ENCODE measurements around the gene PTPRG. TPM values are rescaled to one million over a fixed set of nuclear protein-coding genes. Genes with fewer than 3 reads are reported as not detected.

Gene PTPRG
- total RNA-seq, 2 donors from 2014 or later, result 26.0 to 26.3 TPM

DNA sequence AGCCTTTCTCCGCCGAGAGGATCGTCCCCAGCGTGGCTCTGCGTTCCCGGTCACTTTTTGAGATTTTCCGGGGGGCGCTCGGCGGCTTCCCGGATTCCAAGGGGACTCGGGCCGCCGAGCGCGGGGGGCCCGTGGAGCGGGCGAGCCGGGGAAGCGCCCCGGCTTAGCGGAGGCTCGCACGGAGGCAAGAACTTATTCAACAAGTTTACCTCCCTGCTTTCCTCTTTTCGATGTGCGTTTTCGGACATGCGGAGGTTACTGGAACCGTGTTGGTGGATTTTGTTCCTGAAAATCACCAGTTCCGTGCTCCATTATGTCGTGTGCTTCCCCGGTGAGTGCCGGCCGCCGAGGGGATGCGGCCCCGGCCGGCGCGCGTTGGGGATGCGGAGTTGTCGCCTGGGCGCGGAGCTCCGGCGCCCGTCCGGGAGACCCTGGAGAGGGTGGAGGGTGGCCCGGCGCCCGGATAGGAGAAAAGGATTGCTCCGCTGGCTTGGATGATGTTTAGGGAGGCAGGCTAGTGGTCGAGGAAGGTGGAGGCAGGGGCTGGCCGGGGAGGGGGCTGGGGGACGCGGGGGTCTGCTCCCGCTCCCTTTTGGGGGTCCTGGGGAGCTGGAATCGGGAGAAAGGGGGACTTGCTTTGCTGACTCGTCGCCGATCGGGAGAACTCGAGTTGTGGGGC lies 810 bp downstream of the PTPRG start:
- no peaks in the 10 kb centered on the region for H3K27me3 ChIP-seq
- TF ChIP-seq, protein P1, sequence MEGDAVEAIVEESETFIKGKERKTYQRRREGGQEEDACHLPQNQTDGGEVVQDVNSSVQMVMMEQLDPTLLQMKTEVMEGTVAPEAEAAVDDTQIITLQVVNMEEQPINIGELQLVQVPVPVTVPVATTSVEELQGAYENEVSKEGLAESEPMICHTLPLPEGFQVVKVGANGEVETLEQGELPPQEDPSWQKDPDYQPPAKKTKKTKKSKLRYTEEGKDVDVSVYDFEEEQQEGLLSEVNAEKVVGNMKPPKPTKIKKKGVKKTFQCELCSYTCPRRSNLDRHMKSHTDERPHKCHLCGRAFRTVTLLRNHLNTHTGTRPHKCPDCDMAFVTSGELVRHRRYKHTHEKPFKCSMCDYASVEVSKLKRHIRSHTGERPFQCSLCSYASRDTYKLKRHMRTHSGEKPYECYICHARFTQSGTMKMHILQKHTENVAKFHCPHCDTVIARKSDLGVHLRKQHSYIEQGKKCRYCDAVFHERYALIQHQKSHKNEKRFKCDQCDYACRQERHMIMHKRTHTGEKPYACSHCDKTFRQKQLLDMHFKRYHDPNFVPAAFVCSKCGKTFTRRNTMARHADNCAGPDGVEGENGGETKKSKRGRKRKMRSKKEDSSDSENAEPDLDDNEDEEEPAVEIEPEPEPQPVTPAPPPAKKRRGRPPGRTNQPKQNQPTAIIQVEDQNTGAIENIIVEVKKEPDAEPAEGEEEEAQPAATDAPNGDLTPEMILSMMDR (IDR thresholded peaks at IDR 0.05), result no peak
- intact Hi-C loops (cut with DNase I), result loop anchor here (5.0 to 10.0 kb wide), 3 partner anchors 93 to 490 kb away; no protein-coding TSS in a partner anchor

DNA sequence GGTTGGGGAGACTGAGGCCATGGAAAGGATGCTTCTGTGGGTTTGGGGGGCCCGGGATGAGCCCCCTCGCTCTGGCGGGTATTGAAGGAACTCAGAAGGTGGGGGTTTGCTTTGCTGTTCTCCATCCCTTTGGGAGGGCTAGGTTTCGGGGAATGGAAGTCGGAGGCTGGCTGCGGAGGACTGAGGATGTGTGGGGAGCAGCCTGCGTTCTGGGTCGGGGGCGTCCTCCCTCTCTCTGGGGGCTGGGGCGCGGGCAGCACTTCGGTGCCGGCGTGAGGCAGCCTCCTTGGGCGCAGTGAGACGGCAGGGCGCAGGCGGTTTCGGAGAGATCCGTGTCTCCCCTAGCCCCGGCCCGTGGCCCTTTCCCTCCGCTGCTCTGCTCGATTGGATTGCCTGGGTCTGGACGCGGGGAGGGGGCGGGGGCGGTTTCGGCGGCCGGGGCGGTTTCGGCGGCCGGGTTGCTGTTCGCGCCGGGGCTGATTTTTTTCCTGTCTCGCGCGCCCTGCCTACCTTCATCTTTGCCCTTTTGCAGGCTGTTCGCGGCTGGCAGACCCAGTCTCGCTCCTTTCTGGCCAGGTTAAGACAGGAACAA lies 1.4 kb downstream of the PTPRG start:
- intact Hi-C loops (cut with DNase I), result loop anchor here (5.0 to 10.0 kb wide), 3 partner anchors 92 to 489 kb away; no protein-coding TSS in a partner anchor
- no peaks in the 10 kb centered on the region for H3K27me3 ChIP-seq

More for the DNA sequence above, 810 bp downstream of the PTPRG start:
- no peaks in the 10 kb centered on the region for H3K4me1 ChIP-seq
- no peaks in the 10 kb centered on the region for H3K9me3 ChIP-seq
- H3K36me3 ChIP-seq, result no peaks in the 10 kb centered on the region
- peak overlapping the region; percentile 83 to 85 for H3K9ac ChIP-seq (ENCODE audit: low read depth in 2 of 2, low read length in 2 of 2)
- peak overlapping the region; percentile 51 for H3K4me3 ChIP-seq
- peak; percentile 26 for DNase-seq
- H3K27ac ChIP-seq, result peak overlapping the region; percentile 86

DNA sequence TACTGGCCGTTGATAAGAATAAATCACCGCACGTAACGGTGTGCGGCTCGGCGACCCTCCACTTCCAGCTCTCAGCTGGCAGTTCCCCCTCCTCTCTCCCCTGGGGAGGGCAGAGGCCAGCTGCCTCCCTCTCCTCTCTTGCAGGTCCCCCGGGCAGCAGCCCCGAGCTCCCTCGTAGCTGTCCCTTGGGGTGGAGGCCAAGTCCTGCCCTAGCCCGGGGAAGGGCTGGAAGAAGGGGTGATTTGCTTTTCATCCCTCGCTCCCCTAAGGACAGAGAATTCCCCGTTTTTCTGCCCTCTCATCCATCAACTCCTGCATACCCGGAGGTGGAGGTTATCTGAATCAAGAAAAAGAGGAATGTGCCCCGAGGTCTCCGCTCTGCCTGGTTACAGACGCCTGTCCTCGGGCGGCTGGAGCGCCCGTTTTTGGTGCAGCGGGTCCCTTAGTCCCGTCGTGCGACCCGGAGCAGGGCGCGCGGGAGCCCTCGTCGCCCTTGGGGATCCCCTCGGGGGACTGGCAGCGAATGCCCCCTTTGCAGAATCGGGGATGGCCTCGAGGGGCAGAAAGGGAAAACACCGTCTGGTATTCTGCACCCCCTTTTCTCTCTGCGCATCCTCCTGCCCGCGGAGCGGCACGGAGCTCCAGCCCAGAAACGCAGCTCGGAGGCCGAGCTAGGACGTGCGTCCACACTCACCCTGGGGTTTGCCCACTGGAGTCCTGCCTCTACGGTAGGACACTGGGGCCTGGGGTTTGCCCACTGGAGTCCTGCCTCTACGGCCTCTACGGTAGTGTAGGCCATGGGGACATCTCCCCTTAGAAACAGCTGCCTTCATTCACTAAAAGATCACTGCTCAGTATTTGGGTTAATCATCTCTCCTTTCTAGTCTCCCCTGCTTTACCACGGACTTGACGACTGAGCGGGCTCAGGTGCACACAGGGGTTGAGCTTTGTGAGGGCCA lies 2.2 kb downstream of the PTPRG start:
- H3K27ac ChIP-seq, result no peak overlapping the region
- intact Hi-C loops (cut with DNase I), result loop anchor here (5.0 to 10.0 kb wide), 3 partner anchors 91 to 489 kb away; no protein-coding TSS in a partner anchor
- H3K9me3 ChIP-seq, result no peaks in the 10 kb centered on the region
- H3K36me3 ChIP-seq, result no peaks in the 10 kb centered on the region
- H3K4me1 ChIP-seq, result no peaks in the 10 kb centered on the region
- TF ChIP-seq, protein P1 (IDR thresholded peaks at IDR 0.05), result no peak
- peak overlapping the region; percentile 51 for H3K4me3 ChIP-seq
- no peaks in the 10 kb centered on the region for H3K27me3 ChIP-seq
- DNase-seq, result peak; percentile 30
- peak overlapping the region; percentile 83 to 85 for H3K9ac ChIP-seq (ENCODE audit: low read depth in 2 of 2, low read length in 2 of 2)

More for the DNA sequence above, 1.4 kb downstream of the PTPRG start:
- Histone ChIP-seq H3K4me3 (peak overlapping the region; percentile 51), H3K4me1 (no peaks in the 10 kb centered on the region), H3K27ac (peak overlapping the region; percentile 86), H3K9me3 (no peaks in the 10 kb centered on the region), H3K36me3 (no peaks in the 10 kb centered on the region), H3K9ac (ENCODE audit: low read depth in 2 of 2, low read length in 2 of 2) (peak overlapping the region; percentile 83 to 85)
- DNase-seq, result peak; percentile 33
- TF ChIP-seq, protein P1 (IDR thresholded peaks at IDR 0.05), result no peak

DNA sequence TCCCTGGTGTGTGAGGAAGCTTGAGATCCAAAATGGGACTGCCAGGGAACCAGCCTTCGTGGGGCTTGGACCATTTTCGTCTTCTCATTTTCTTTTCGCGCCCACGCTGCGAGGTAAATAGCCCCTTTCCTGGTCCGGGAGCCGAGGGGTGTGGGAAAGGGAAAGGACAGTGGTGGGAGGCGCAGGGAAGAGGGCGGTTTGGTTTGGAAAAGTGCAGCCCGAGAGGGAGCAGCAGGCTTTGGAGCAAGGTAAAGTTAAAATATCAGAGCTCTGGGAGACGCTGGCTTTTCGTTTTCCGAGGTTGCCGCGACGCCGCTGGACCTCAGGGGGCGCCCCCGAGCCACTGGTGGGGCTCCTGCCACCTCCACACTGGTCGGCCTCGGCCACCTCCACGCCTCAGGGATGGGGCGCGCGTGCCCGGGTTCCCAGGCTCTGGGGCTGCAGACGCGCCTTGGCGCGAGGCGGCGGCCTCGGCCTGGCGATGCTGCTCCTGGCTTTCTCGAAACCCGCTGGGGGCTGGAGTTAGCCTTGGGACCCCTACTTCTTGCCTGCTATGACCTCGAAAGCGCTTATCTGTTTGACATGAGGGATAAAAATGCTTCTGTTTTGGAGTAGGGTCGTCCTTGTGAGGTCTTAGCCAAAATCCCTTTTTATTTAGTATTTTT lies 3.2 kb downstream of the PTPRG start:
- H3K27me3 ChIP-seq, result no peaks in the 10 kb centered on the region
- no peak overlapping the region for H3K27ac ChIP-seq
- H3K4me1 ChIP-seq, result no peaks in the 10 kb centered on the region
- peak overlapping the region; percentile 51 for H3K4me3 ChIP-seq
- peak; percentile 83 for DNase-seq
- no peaks in the 10 kb centered on the region for H3K36me3 ChIP-seq
- no peaks in the 10 kb centered on the region for H3K9me3 ChIP-seq
- H3K9ac ChIP-seq (ENCODE audit: low read depth in 2 of 2, low read length in 2 of 2), result peak overlapping the region; percentile 83 to 85
- TF ChIP-seq, protein P1 (IDR thresholded peaks at IDR 0.05), result peak; percentile 69
- intact Hi-C loops (cut with DNase I), result loop anchor here (5.0 to 10.0 kb wide), 4 partner anchors 90 to 623 kb away; no protein-coding TSS in a partner anchor
